Pancreas (tissue), 10 donors: ENCODE data around the gene AMBP. TPM values are rescaled to one million over a fixed set of nuclear protein-coding genes. Genes with fewer than 3 reads are reported as not detected.

Experiments
- ATAC-seq, 4 donors: fragments of 200-7000 bp; cut with Tn5 transposase; one replicate each; pipeline versions ENCODE4 v1.8.0 to v1.9.1; 2020; ENCODE audit warnings: mild to moderate bottlenecking in 4 of 4, moderate library complexity in 4 of 4
- DNase-seq, 6 donors: peaks; one replicate each; pipeline ENCODE4 v3.0.0-alpha.2; 2020
- FAIRE-seq: peaks from 2 replicates; lab custom pipeline; 2012; peaks lifted over from hg19 to GRCh38; lab: Jason Lieb, UNC
- H3K27ac ChIP-seq, 4 donors: fragments of 200-600 bp; sonication (generic); 1 replicate in 3 of 4; 2 replicates in 1 of 4; pipeline versions ENCODE4 v1.5.0 to v1.8.0; 2020
- H3K27me3 ChIP-seq, 4 donors: fragments of 200-600 bp; one replicate each; pipeline ENCODE4 v1.8.0; 2021
- H3K36me3 ChIP-seq, 3 donors: fragments of 200-600 bp; sonication (generic) in 1 of 3; one replicate each; pipeline versions ENCODE4 v1.5.0 to v1.8.0; 2020 to 2021
- H3K4me1 ChIP-seq, 3 donors: fragments of 200-600 bp; one replicate each; pipeline ENCODE4 v1.8.0; 2021
- H3K4me3 ChIP-seq, 4 donors: fragments of 200-600 bp; sonication (generic) in 2 of 4; one replicate each; pipeline versions ENCODE4 v1.5.0 to v1.8.0; 2020 to 2021
- H3K9me3 ChIP-seq, 4 donors: fragments of 200-600 bp; one replicate each; pipeline ENCODE4 v1.8.0; 2021
- WGBS, 2 donors: extraction: QIAGEN DNeasy Blood & Tissue Kit; methylation state at CpG; one replicate each; pipeline ENCODE4 v1.1.7; 2013; 5-methylcytosine and 5-hydroxymethylcytosine counted together
- intact Hi-C, 3 donors: fragments of 100-400 bp; cut with DNase I; formaldehyde crosslinking; loops; one replicate each; pipeline versions ENCODE4 v1.11.1 to v1.14.2; 2022
- polyA plus RNA-seq, 2 donors: library from polyadenylated mRNA; stranded (reverse); fragments of 200-250 nt; gene quantifications; one replicate each; pipeline ENCODE4 v1.2.3, GENCODE V29; 2013
- total RNA-seq, 6 donors: library from RNA; stranded (reverse); fragmentation: NEBNext Ultra II Directional in 4 of 6; extraction: Animal tissue kit (Norgen Biotek cat#: 25700) in 4 of 6; gene quantifications; one replicate each; pipeline versions ENCODE4 v1.2.1 to v1.2.4, GENCODE V29; 2021 to 2023
- TF ChIP-seq, protein P1 (sequence below), 4 donors: fragments of 200-600 bp; sonication (generic) in 3 of 4; IDR thresholded peaks; one replicate each; pipeline versions ENCODE4 v1.5.0 to v1.8.0; 2021; ENCODE audit warnings: antibody characterized with exemption in 4 of 4
- donor health status: healthy with polysubstance abuse.
- donor health status: DM: no; HTN: no; CAD: no; lungs with moderate emphysema.
- donor health status: DM: no; HTN: no; CAD: no.
- donor health status: control.
- donor health status: control.
- donor health status: Bipolar disorder and iron deficiency.
- donor health status: DM: yes; HTN: yes; CAD: no.
- donor health status: DM: no; HTN: no; CAD: no.
- donor health status: DM: no; HTN: no; CAD: no.
- donor health status: DM: yes; HTN: yes; CAD: no.

Gene AMBP
- total and polyA plus RNA-seq, 8 donors, result 62.7 to 370 (median 102) TPM

DNA sequence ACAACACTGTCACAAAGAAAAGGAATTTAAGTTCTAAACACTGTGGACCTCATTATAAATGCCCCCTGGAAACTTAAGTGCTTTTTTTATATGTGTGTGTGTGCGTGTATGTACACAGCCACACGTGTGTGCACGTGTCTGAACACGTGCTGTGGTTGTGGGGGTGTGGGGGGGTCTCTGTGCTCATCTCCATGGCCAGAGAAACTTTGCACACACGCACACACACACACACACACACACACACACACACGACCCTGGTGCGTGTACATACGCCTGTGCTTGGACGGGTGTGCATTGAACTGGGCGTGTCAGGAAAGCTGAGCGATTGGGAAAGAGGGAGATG, 27.9 kb downstream of the AMBP start:
- no peaks in the 10 kb centered on the region for H3K4me1 ChIP-seq
- no peak for FAIRE-seq
- no peak overlapping the region for H3K4me3 ChIP-seq
- no peaks in the 10 kb centered on the region for H3K9me3 ChIP-seq
- no peak overlapping the region for H3K27ac ChIP-seq
- intact Hi-C loops, result no loop called here
- H3K27me3 ChIP-seq, result no peaks in the 10 kb centered on the region
- peaks cover 0 to 17% (median 12%) of the 10 kb centered on the region in 3 donors for H3K36me3 ChIP-seq
- no peak for ATAC-seq
- DNase-seq, result no peak
- WGBS, 2 donors, result 84 to 92% methylated on average over 11 of the region's 11 CpGs
- TF ChIP-seq, protein P1, sequence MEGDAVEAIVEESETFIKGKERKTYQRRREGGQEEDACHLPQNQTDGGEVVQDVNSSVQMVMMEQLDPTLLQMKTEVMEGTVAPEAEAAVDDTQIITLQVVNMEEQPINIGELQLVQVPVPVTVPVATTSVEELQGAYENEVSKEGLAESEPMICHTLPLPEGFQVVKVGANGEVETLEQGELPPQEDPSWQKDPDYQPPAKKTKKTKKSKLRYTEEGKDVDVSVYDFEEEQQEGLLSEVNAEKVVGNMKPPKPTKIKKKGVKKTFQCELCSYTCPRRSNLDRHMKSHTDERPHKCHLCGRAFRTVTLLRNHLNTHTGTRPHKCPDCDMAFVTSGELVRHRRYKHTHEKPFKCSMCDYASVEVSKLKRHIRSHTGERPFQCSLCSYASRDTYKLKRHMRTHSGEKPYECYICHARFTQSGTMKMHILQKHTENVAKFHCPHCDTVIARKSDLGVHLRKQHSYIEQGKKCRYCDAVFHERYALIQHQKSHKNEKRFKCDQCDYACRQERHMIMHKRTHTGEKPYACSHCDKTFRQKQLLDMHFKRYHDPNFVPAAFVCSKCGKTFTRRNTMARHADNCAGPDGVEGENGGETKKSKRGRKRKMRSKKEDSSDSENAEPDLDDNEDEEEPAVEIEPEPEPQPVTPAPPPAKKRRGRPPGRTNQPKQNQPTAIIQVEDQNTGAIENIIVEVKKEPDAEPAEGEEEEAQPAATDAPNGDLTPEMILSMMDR (IDR thresholded peaks at IDR 0.05), result no peak

DNA sequence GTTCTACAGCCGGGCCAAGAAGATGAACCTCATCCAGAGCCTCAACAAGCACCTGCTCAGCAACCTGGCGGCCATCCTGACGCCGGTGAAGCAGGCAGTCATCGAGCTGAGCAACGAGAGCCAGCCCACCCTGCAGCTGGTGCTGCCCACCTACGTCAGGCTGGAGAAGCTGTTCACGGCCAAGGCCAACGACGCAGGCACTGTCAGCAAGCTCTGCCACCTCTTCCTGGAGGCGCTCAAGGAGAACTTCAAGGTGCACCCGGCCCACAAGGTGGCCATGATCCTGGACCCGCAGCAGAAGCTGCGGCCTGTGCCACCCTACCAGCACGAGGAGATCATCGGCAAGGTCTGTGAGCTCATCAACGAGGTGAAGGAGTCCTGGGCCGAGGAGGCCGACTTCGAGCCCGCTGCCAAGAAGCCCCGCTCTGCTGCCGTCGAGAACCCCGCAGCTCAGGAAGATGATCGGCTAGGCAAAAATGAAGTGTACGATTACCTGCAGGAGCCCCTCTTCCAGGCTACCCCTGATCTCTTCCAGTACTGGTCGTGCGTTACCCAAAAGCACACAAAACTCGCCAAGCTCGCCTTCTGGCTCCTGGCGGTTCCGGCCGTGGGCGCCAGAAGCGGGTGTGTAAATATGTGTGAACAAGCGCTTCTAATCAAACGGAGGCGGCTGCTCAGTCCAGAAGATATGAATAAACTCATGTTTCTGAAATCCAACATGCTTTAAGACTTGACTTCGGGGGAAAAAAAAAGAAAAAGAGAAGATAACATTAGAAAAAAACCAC, 28.5 kb downstream of the AMBP start:
- H3K4me3 ChIP-seq, result no peak overlapping the region
- FAIRE-seq, result no peak
- peaks cover 0 to 17% (median 12%) of the 10 kb centered on the region in 3 donors for H3K36me3 ChIP-seq
- ATAC-seq, result no peak
- H3K27ac ChIP-seq, result no peak overlapping the region
- no peaks in the 10 kb centered on the region for H3K4me1 ChIP-seq
- no peaks in the 10 kb centered on the region for H3K9me3 ChIP-seq
- WGBS, 2 donors, result 95% methylated on average over 40 of the region's 40 CpGs
- no peaks in the 10 kb centered on the region for H3K27me3 ChIP-seq
- TF ChIP-seq, protein P1 (IDR thresholded peaks at IDR 0.05), result no peak
- no peak for DNase-seq
- intact Hi-C loops, result no loop called here

DNA sequence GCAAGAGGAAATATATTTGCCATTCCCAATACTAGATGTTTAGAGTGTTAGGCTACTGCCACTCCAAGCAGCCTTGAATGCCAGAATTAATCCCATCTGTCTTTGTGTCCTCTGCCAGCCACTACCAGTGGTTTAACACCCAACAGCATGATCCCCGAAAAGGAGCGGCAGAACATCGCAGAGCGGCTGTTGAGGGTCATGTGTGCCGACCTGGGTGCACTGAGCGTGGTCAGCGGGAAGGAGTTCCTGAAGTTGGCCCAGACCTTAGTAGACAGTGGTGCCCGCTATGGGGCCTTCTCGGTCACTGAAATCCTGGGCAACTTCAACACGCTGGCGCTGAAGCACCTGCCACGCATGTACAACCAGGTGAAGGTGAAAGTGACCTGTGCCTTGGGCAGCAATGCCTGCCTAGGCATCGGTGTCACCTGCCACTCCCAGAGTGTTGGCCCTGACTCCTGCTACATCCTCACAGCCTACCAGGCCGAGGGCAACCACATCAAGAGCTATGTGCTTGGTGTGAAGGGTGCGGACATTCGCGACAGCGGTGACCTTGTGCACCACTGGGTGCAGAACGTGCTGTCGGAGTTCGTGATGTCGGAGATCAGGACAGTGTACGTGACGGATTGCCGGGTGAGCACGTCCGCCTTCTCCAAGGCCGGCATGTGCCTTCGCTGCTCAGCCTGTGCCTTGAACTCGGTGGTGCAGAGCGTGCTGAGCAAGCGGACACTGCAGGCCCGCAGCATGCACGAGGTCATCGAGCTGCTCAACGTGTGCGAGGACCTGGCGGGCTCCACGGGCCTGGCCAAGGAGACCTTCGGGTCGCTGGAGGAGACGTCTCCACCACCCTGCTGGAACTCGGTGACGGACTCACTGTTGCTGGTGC, 29.3 kb downstream of the AMBP start:
- H3K4me3 ChIP-seq, result no peak overlapping the region
- no peak for ATAC-seq
- intact Hi-C loops, result no loop called here
- FAIRE-seq, result no peak
- no peaks in the 10 kb centered on the region for H3K27me3 ChIP-seq
- TF ChIP-seq, protein P1 (IDR thresholded peaks at IDR 0.05), result no peak
- H3K4me1 ChIP-seq, result no peaks in the 10 kb centered on the region
- DNase-seq, result no peak
- H3K9me3 ChIP-seq, result no peaks in the 10 kb centered on the region
- 96 to 98% methylated on average over 44 of the region's 44 CpGs for WGBS, 2 donors
- peaks cover 0 to 17% (median 12%) of the 10 kb centered on the region in 3 donors for H3K36me3 ChIP-seq
- H3K27ac ChIP-seq, result no peak overlapping the region

DNA sequence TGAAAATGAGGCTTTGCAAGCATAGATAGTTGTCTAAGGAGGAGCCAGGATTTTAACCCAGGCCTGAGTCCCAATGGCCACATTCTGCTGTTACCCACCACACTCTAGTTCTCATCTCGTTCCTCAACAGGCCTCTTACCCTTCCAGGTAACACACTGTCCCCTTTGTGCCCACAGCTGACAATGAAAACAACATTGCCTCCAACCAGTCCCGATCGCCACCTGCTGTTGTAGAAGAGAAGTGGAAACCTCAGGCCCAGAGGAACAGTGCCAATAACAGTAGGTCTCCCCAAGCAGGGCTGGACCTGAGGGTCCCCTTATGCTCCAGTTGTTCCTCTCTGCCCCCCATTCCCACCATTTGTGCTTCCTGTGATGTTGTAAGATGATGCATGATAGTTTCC, 30.4 kb downstream of the AMBP start:
- no peak for FAIRE-seq
- peak in 1 of 6 donors; percentile 40 for DNase-seq
- Histone ChIP-seq H3K36me3 (peaks cover 0 to 17% (median 16%) of the 10 kb centered on the region in 3 donors), H3K9me3 (no peaks in the 10 kb centered on the region), H3K27ac (no peak overlapping the region), H3K4me3 (no peak overlapping the region), H3K4me1 (no peaks in the 10 kb centered on the region), H3K27me3 (no peaks in the 10 kb centered on the region)
- TF ChIP-seq, protein P1 (IDR thresholded peaks at IDR 0.05), result no peak
- 56% methylated on average over 3 of the region's 3 CpGs for WGBS, 2 donors
- ATAC-seq, result peak in 3 of 4 donors; percentile 65 to 70 (median 68)
- intact Hi-C loops, result no loop called here
